ENCODE measurements around the gene COX10.

GRCh38 chr17:14092808-14093207 lies 23.5 kb downstream of the COX10 start:
- TF ChIP-seq CTCF (conservative IDR thresholded peaks at IDR 0.05 in 1 of 2, IDR thresholded peaks at IDR 0.05 in 1 of 2; ENCODE audit: extremely low read depth in 1 of 2, insufficient read depth in 1 of 2, low read depth in 1 of 2, low read length in 2 of 2) (no peak), EZH2 (IDR thresholded peaks at IDR 0.05; ENCODE audit: borderline replicate concordance, low read length) (no peak)
